ENCODE measurements around the gene LIN7B. TPM values are rescaled to one million over a fixed set of nuclear protein-coding genes. Genes with fewer than 3 reads are reported as not detected.
A peak's percentile ranks its signal among the peaks of the same experiment; 100 is the strongest.
"Not testable (repeated sequence)": the region's sequence is repeated elsewhere in the genome, so short reads cannot be mapped to it uniquely, and the experiment has no call there.

Gene LIN7B
- total RNA-seq, 4 donors from 2014 or later, result 20.0 to 39.8 (median 32.3) TPM

DNA sequence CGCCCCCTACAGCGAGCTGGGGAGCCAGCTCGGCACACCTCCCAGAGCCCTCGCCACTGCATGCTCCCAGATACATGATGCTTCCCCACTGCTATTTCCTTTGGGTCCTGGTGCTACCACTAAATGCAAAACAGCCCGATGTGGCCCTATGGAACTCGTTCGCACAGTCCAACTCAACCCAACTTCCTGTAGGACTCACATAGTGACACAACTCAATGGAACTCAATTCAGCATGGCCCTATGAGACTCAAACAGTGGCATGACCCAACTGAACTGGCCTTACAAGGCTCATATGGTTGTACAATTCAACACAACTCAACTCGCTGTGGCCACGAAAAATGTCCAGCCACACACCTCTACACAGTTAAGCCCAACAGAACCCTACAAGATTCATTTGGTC is 45.1 kb upstream of the LIN7B start:
- no peak overlapping the region for H3K27ac ChIP-seq
- H3K27me3 ChIP-seq, result peaks cover 79% of the 10 kb centered on the region
- 97% methylated on average over 9 of the region's 9 CpGs for WGBS
- peaks cover 32% of the 10 kb centered on the region for H3K4me1 ChIP-seq
- H3K4me3 ChIP-seq, result no peak overlapping the region
- no peaks in the 10 kb centered on the region for H3K36me3 ChIP-seq
- TF ChIP-seq POLR2A (IDR thresholded peaks at IDR 0.05) (no peak), POLR2AphosphoS5 (IDR thresholded peaks at IDR 0.05) (no peak), EP300 (IDR thresholded peaks at IDR 0.05) (no peak)
- TF ChIP-seq, protein P1, sequence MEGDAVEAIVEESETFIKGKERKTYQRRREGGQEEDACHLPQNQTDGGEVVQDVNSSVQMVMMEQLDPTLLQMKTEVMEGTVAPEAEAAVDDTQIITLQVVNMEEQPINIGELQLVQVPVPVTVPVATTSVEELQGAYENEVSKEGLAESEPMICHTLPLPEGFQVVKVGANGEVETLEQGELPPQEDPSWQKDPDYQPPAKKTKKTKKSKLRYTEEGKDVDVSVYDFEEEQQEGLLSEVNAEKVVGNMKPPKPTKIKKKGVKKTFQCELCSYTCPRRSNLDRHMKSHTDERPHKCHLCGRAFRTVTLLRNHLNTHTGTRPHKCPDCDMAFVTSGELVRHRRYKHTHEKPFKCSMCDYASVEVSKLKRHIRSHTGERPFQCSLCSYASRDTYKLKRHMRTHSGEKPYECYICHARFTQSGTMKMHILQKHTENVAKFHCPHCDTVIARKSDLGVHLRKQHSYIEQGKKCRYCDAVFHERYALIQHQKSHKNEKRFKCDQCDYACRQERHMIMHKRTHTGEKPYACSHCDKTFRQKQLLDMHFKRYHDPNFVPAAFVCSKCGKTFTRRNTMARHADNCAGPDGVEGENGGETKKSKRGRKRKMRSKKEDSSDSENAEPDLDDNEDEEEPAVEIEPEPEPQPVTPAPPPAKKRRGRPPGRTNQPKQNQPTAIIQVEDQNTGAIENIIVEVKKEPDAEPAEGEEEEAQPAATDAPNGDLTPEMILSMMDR (IDR thresholded peaks at IDR 0.05), result no peak
- no peak for DNase-seq (ENCODE audit: low spot score in 2 of 2)
- H3K9me3 ChIP-seq, result no peaks in the 10 kb centered on the region

DNA sequence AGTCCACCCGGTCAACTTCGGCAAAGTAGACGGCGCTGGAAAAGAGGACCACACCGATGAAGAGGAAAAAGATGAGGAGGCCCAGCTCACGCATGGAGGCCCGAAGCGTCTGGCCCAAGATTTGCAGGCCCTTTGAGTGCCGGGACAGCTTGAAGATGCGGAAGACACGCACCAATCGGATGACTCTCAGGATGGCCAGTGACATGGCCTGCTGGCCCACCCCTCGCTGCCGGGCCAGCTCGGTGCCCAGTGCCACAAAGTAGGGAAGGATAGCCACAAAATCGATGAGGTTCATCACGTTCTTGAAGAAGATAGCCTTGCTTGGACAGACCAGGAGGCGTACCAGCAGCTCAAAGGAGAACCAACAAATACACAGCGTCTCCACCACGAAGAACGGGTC is 43.8 kb upstream of the LIN7B start:
- Histone ChIP-seq H3K27ac (no peak overlapping the region), H3K9me3 (no peaks in the 10 kb centered on the region), H3K4me1 (peaks cover 20% of the 10 kb centered on the region), H3K4me3 (no peak overlapping the region), H3K36me3 (no peaks in the 10 kb centered on the region), H3K27me3 (peaks cover 71% of the 10 kb centered on the region)
- no peak for DNase-seq (ENCODE audit: low spot score in 2 of 2)
- no peak for TF ChIP-seq EP300 (IDR thresholded peaks at IDR 0.05)
- TF ChIP-seq, protein P1 (IDR thresholded peaks at IDR 0.05), result no peak
- no peak for TF ChIP-seq POLR2A (IDR thresholded peaks at IDR 0.05)
- TF ChIP-seq POLR2AphosphoS5 (IDR thresholded peaks at IDR 0.05), result no peak
- WGBS, result 96% methylated on average over 21 of the region's 21 CpGs

GRCh38 chr19:49071860-49072547 is 42.2 kb upstream of the LIN7B start:
- Histone ChIP-seq H3K27me3 (peaks cover 56% of the 10 kb centered on the region), H3K36me3 (no peaks in the 10 kb centered on the region), H3K9me3 (no peaks in the 10 kb centered on the region), H3K4me3 (peak overlapping the region; percentile 38), H3K4me1 (peaks cover 17% of the 10 kb centered on the region), H3K27ac (no peak overlapping the region)
- no peak for DNase-seq (ENCODE audit: low spot score in 2 of 2)
- WGBS, result 7% methylated on average over 13 of the region's 93 CpGs
- TF ChIP-seq POLR2AphosphoS5 (IDR thresholded peaks at IDR 0.05) (no peak), POLR2A (IDR thresholded peaks at IDR 0.05) (no peak), EP300 (IDR thresholded peaks at IDR 0.05) (no peak)
- TF ChIP-seq, protein P1 (IDR thresholded peaks at IDR 0.05), result no peak

- no peak for DNase-seq (ENCODE audit: low spot score in 2 of 2)
- Histone ChIP-seq H3K4me3 (no peak overlapping the region), H3K9me3 (no peaks in the 10 kb centered on the region), H3K4me1 (peaks cover 17% of the 10 kb centered on the region), H3K27ac (no peak overlapping the region), H3K36me3 (no peaks in the 10 kb centered on the region), H3K27me3 (peaks cover 53% of the 10 kb centered on the region)
- 56% methylated on average over 23 of the region's 23 CpGs for WGBS
- no peak for TF ChIP-seq POLR2AphosphoS5 (IDR thresholded peaks at IDR 0.05)
- TF ChIP-seq EP300 (IDR thresholded peaks at IDR 0.05), result no peak
- no peak for TF ChIP-seq POLR2A (IDR thresholded peaks at IDR 0.05)
- TF ChIP-seq, protein P1 (IDR thresholded peaks at IDR 0.05), result no peak
Observed at GRCh38 chr19:49073514-49074378, 40.4 kb upstream of the LIN7B start.

DNA sequence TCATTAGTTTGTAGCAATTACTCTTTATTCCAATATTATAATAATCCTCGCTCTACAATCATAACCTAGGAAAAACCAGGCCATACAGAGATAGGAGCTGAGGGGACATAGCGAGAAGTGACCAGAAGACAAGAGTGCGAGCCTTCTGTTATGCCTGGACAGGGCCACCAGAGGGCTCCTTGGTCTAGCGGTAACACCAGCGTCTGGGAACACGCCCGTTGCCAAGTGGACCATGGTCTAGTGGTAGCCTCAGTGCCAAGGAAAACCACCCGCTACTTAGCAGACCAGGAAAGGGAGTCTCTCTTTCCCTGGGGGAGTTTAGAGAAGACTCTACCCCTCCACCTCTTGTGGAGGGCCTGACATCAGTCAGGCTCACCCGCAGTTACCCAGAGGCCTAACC is 39.3 kb upstream of the LIN7B start:
- 27% methylated on average over 7 of the region's 9 CpGs for WGBS
- Histone ChIP-seq H3K27me3 (peaks cover 46% of the 10 kb centered on the region), H3K4me1 (peaks cover 17% of the 10 kb centered on the region)
- TF ChIP-seq, protein P1 (IDR thresholded peaks at IDR 0.05), result peak; percentile 53 to 66
- not testable (repeated sequence) for H3K4me3 ChIP-seq; H3K36me3 ChIP-seq; H3K27ac ChIP-seq; DNase-seq (ENCODE audit: low spot score in 2 of 2); H3K9me3 ChIP-seq

All from suprapubic skin (tissue), 4 donors.